ENCODE measurements around the gene GRIK1. TPM values are rescaled to one million over a fixed set of nuclear protein-coding genes. Genes with fewer than 3 reads are reported as not detected.

GRIK1 gene
- total RNA-seq, 1 donor from 2014 or later: 0.39 TPM

GRCh38 chr21:29741761-29742160 lies 198.0 kb downstream of the GRIK1 start:
- no peaks in the 10 kb centered on the region for H3K9me3 Mint-ChIP-seq (ENCODE audit: unreplicated experiment)
- H3K36me3 Mint-ChIP-seq (ENCODE audit: unreplicated experiment): no peaks in the 10 kb centered on the region
- no peaks in the 10 kb centered on the region for H3K27me3 Mint-ChIP-seq (ENCODE audit: unreplicated experiment)
- H3K4me1 Mint-ChIP-seq (ENCODE audit: low read depth, unreplicated experiment): no peaks in the 10 kb centered on the region
- H3K4me3 Mint-ChIP-seq (ENCODE audit: unreplicated experiment): no peak overlapping the region
- H3K27ac Mint-ChIP-seq (ENCODE audit: unreplicated experiment): no peak overlapping the region
- TF ChIP-seq CTCF (IDR thresholded peaks at IDR 0.05; ENCODE audit: partially characterized antibody, unreplicated experiment): no peak
- no peak for DNase-seq

- H3K4me3 Mint-ChIP-seq (ENCODE audit: unreplicated experiment): no peak overlapping the region
- no peaks in the 10 kb centered on the region for H3K4me1 Mint-ChIP-seq (ENCODE audit: low read depth, unreplicated experiment)
- H3K9me3 Mint-ChIP-seq (ENCODE audit: unreplicated experiment): no peaks in the 10 kb centered on the region
- H3K36me3 Mint-ChIP-seq (ENCODE audit: unreplicated experiment): no peaks in the 10 kb centered on the region
- no peak overlapping the region for H3K27ac Mint-ChIP-seq (ENCODE audit: unreplicated experiment)
- TF ChIP-seq CTCF (IDR thresholded peaks at IDR 0.05; ENCODE audit: partially characterized antibody, unreplicated experiment): no peak
- DNase-seq: no peak
- H3K27me3 Mint-ChIP-seq (ENCODE audit: unreplicated experiment): no peaks in the 10 kb centered on the region
Observed at GRCh38 chr21:29739176-29739575, 200.6 kb downstream of the GRIK1 start.

DNA sequence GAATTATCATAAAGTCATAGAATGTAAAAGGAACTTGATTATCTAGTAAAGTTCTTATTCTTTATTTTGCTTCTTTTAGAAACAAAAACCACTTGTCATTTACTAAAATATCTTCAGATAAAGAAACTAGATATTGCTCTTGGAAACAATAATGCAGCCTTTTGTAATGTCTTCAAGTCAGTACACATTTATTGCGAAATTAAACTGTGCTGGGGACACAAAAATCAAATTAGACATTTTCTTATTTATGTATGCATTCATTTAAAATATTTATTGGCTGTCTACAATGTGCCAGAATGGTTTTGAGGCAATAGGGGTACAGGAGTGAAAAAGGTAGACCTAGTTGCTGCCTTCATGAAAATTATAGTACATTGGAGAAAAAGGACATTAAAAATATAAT lies 201.1 kb downstream of the GRIK1 start:
- no peak for TF ChIP-seq CTCF (IDR thresholded peaks at IDR 0.05; ENCODE audit: partially characterized antibody, unreplicated experiment)

GRCh38 chr21:29737186-29737585 lies 202.6 kb downstream of the GRIK1 start:
- Mint-ChIP-seq H3K36me3 (ENCODE audit: unreplicated experiment) (no peaks in the 10 kb centered on the region), H3K4me3 (ENCODE audit: unreplicated experiment) (no peak overlapping the region), H3K4me1 (ENCODE audit: low read depth, unreplicated experiment) (no peaks in the 10 kb centered on the region), H3K27ac (ENCODE audit: unreplicated experiment) (no peak overlapping the region), H3K27me3 (ENCODE audit: unreplicated experiment) (no peaks in the 10 kb centered on the region), H3K9me3 (ENCODE audit: unreplicated experiment) (no peaks in the 10 kb centered on the region)
- DNase-seq: no peak
- TF ChIP-seq CTCF (IDR thresholded peaks at IDR 0.05; ENCODE audit: partially characterized antibody, unreplicated experiment): no peak

More for the DNA sequence above, 201.1 kb downstream of the GRIK1 start:
- DNase-seq: no peak
- no peaks in the 10 kb centered on the region for H3K4me1 Mint-ChIP-seq (ENCODE audit: low read depth, unreplicated experiment)
- H3K27me3 Mint-ChIP-seq (ENCODE audit: unreplicated experiment): no peaks in the 10 kb centered on the region
- no peaks in the 10 kb centered on the region for H3K9me3 Mint-ChIP-seq (ENCODE audit: unreplicated experiment)
- H3K36me3 Mint-ChIP-seq (ENCODE audit: unreplicated experiment): no peaks in the 10 kb centered on the region
- H3K4me3 Mint-ChIP-seq (ENCODE audit: unreplicated experiment): no peak overlapping the region
- H3K27ac Mint-ChIP-seq (ENCODE audit: unreplicated experiment): no peak overlapping the region

DNA sequence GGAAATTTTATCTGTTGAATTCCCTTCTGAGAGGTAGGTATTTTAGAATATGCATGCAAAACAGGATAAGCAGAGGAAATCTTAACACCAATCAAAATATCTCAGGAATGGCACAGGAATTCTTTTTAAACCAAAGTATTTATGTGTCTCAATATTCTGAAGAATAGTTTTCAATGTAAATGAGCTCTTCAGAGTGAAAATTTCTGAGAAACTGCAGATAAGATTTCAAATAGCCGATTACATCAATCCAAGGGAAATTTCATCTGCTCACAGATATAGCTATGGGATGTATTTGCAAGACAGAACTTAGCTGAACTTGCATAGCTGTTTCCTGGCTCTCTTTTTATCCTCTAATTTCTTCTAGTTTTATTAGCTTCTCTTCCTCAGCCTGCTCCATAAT lies 209.5 kb downstream of the GRIK1 start:
- Mint-ChIP-seq H3K27ac (ENCODE audit: unreplicated experiment) (no peak overlapping the region), H3K36me3 (ENCODE audit: unreplicated experiment) (no peaks in the 10 kb centered on the region), H3K9me3 (ENCODE audit: unreplicated experiment) (no peaks in the 10 kb centered on the region), H3K4me3 (ENCODE audit: unreplicated experiment) (no peak overlapping the region), H3K27me3 (ENCODE audit: unreplicated experiment) (no peaks in the 10 kb centered on the region), H3K4me1 (ENCODE audit: low read depth, unreplicated experiment) (no peaks in the 10 kb centered on the region)
- DNase-seq: no peak
- TF ChIP-seq CTCF (IDR thresholded peaks at IDR 0.05; ENCODE audit: partially characterized antibody, unreplicated experiment): no peak
